GM23338 (cell line): ENCODE data around the gene SSU72. TPM values are rescaled to one million over a fixed set of nuclear protein-coding genes. Genes with fewer than 3 reads are reported as not detected.

Experiments
- polyA plus RNA-seq: library from polyadenylated mRNA; unstranded; fragments of >200 nt; fragmentation: Nextera tagmentation; extraction: Ambion mirVana; gene quantifications from 2 replicates; pipeline ENCODE4 v1.2.1, GENCODE V29; 2016
- total RNA-seq: library from RNA; depleted of rRNA; stranded (reverse); fragments of >200 nt; shearing (Covaris generic); gene quantifications from 2 replicates; pipeline ENCODE4 v1.2.3, GENCODE V29; 2014; rRNA removed

Gene SSU72
- total and polyA plus RNA-seq, 2 experiments from 2014 or later: 148 to 248 TPM

Other genes starting within 250 kb of the SSU72 start
- 0.14 TPM in 1 of 2 replicates, not detected in the other for gene TAS1R3, start 243.6 kb downstream of the SSU72 start, total RNA-seq
- 0.12 TPM in 1 of 2 replicates, not detected in the other for gene TAS1R3, start 243.6 kb downstream of the SSU72 start, polyA plus RNA-seq
- 62.7 and 69.7 TPM in 2 replicates for gene DVL1, start 225.4 kb downstream of the SSU72 start, total RNA-seq
- gene DVL1, start 225.4 kb downstream of the SSU72 start, polyA plus RNA-seq: 13.5 and 15.4 TPM in 2 replicates
- 11.7 and 17.2 TPM in 2 replicates for gene MXRA8, start 216.3 kb downstream of the SSU72 start, total RNA-seq
- 7.6 and 9.1 TPM in 2 replicates for gene MXRA8, start 216.3 kb downstream of the SSU72 start, polyA plus RNA-seq
- gene AURKAIP1, start 199.7 kb downstream of the SSU72 start, total RNA-seq: 156 and 167 TPM in 2 replicates
- 355 and 369 TPM in 2 replicates for gene AURKAIP1, start 199.7 kb downstream of the SSU72 start, polyA plus RNA-seq
- gene CCNL2, start 175.5 kb downstream of the SSU72 start, total RNA-seq: 146 and 147 TPM in 2 replicates
- 99.4 and 115 TPM in 2 replicates for gene CCNL2, start 175.5 kb downstream of the SSU72 start, polyA plus RNA-seq
- gene MRPL20, start 167.6 kb downstream of the SSU72 start, total RNA-seq: 158 and 173 TPM in 2 replicates
- gene MRPL20, start 167.6 kb downstream of the SSU72 start, polyA plus RNA-seq: 319 and 344 TPM in 2 replicates
- gene ANKRD65, start 153.6 kb downstream of the SSU72 start, total RNA-seq: 1.7 and 1.8 TPM in 2 replicates
- gene ANKRD65, start 153.6 kb downstream of the SSU72 start, polyA plus RNA-seq: 1.6 and 2.6 TPM in 2 replicates
- gene VWA1, start 139.2 kb downstream of the SSU72 start, total RNA-seq: 21.9 and 31.5 TPM in 2 replicates
- 7.2 and 7.9 TPM in 2 replicates for gene VWA1, start 139.2 kb downstream of the SSU72 start, polyA plus RNA-seq
- 0.45 and 1.2 TPM in 2 replicates for gene ATAD3C, start 125.2 kb downstream of the SSU72 start, total RNA-seq
- 1.1 and 1.3 TPM in 2 replicates for gene ATAD3C, start 125.2 kb downstream of the SSU72 start, polyA plus RNA-seq
- gene ATAD3B, start 103.1 kb downstream of the SSU72 start, total RNA-seq: 61.4 and 63.4 TPM in 2 replicates
- 32.3 and 37.8 TPM in 2 replicates for gene ATAD3B, start 103.1 kb downstream of the SSU72 start, polyA plus RNA-seq
- gene ATAD3A, start 62.7 kb downstream of the SSU72 start, total RNA-seq: 71.4 and 80.3 TPM in 2 replicates
- gene ATAD3A, start 62.7 kb downstream of the SSU72 start, polyA plus RNA-seq: 36.5 and 39.3 TPM in 2 replicates
- gene TMEM240, start 34.2 kb downstream of the SSU72 start, total RNA-seq: 0.74 and 5.1 TPM in 2 replicates
- gene TMEM240, start 34.2 kb downstream of the SSU72 start, polyA plus RNA-seq: 1.8 and 1.9 TPM in 2 replicates
- 11.1 and 15.1 TPM in 2 replicates for gene FNDC10, start 25.3 kb upstream of the SSU72 start, total RNA-seq
- 7.7 and 8.6 TPM in 2 replicates for gene FNDC10, start 25.3 kb upstream of the SSU72 start, polyA plus RNA-seq
- 57.3 and 82.6 TPM in 2 replicates for gene MIB2, start 40.6 kb upstream of the SSU72 start, total RNA-seq
- 104 and 120 TPM in 2 replicates for gene MIB2, start 40.6 kb upstream of the SSU72 start, polyA plus RNA-seq
- 12.5 and 15.8 TPM in 2 replicates for gene MMP23B, start 57.3 kb upstream of the SSU72 start, total RNA-seq
- gene MMP23B, start 57.3 kb upstream of the SSU72 start, polyA plus RNA-seq: 15.0 and 16.2 TPM in 2 replicates
- 19.8 and 22.4 TPM in 2 replicates for gene CDK11B, start 84.1 kb upstream of the SSU72 start, total RNA-seq
- 76.7 and 82.1 TPM in 2 replicates for gene CDK11B, start 84.1 kb upstream of the SSU72 start, polyA plus RNA-seq
- 53.4 and 63.0 TPM in 2 replicates for gene SLC35E2B, start 117.9 kb upstream of the SSU72 start, total RNA-seq
- gene SLC35E2B, start 117.9 kb upstream of the SSU72 start, polyA plus RNA-seq: 16.8 and 17.6 TPM in 2 replicates
- gene CDK11A, start 149.5 kb upstream of the SSU72 start, total RNA-seq: 19.6 and 22.8 TPM in 2 replicates
- gene CDK11A, start 149.5 kb upstream of the SSU72 start, polyA plus RNA-seq: 72.6 and 76.1 TPM in 2 replicates
- 62.8 and 73.2 TPM in 2 replicates for gene NADK, start 203.6 kb upstream of the SSU72 start, total RNA-seq
- 45.3 and 47.2 TPM in 2 replicates for gene NADK, start 203.6 kb upstream of the SSU72 start, polyA plus RNA-seq